CD1c-positive myeloid dendritic cell (primary cell): ENCODE measurements around the gene KIF17.
"Not testable (repeated sequence)": the region's sequence is repeated elsewhere in the genome, so short reads cannot be mapped to it uniquely, and the experiment has no call there.

Experiments used
- DNase-seq: peaks from one replicate; pipeline ENCODE4 v3.0.0-alpha.2; 2016; ENCODE audit errors: extremely low spot score

The KIF17 gene

GRCh38 chr1:20727746-20728316 is 10.0 kb upstream of the KIF17 start:
- no peak for DNase-seq

GRCh38 chr1:20726932-20727745 is 9.3 kb upstream of the KIF17 start:
- DNase-seq = no peak

- no peak for DNase-seq
Observed at GRCh38 chr1:20726118-20726911, 8.5 kb upstream of the KIF17 start.

GRCh38 chr1:20725189-20726117 is 7.6 kb upstream of the KIF17 start:
- peak; percentile 18 for DNase-seq

GRCh38 chr1:20724364-20725188 is 6.8 kb upstream of the KIF17 start:
- DNase-seq = no peak

GRCh38 chr1:20723537-20724363 is 5.9 kb upstream of the KIF17 start:
- no peak for DNase-seq

- DNase-seq = no peak
Observed at GRCh38 chr1:20723159-20723536, 5.3 kb upstream of the KIF17 start.

- DNase-seq = no peak
Observed at GRCh38 chr1:20721117-20722061, 3.6 kb upstream of the KIF17 start.

GRCh38 chr1:20720631-20721091 is 2.9 kb upstream of the KIF17 start:
- DNase-seq = no peak

GRCh38 chr1:20719871-20720620 is 2.2 kb upstream of the KIF17 start:
- no peak for DNase-seq

- DNase-seq = no peak
Observed at GRCh38 chr1:20719261-20719660, 1.5 kb upstream of the KIF17 start.

GRCh38 chr1:20718343-20718882 is 606 bp upstream of the KIF17 start:
- DNase-seq = not testable (repeated sequence)

GRCh38 chr1:20716232-20716631 is 1.6 kb downstream of the KIF17 start:
- no peak for DNase-seq

- DNase-seq = no peak
Observed at GRCh38 chr1:20715406-20715805, 2.4 kb downstream of the KIF17 start.

- no peak for DNase-seq
Observed at GRCh38 chr1:20713440-20713839, 4.4 kb downstream of the KIF17 start.

- DNase-seq = no peak
Observed at GRCh38 chr1:20712215-20712577, 5.6 kb downstream of the KIF17 start.
